Measurements from ENCODE around the gene ANO4. TPM values are rescaled to one million over a fixed set of nuclear protein-coding genes. Genes with fewer than 3 reads are reported as not detected.

Gene ANO4
- total RNA-seq, 1 experiment from 2014 or later = 5.7 TPM

GRCh38 chr12:100767371-100767770, 27.2 kb upstream of the ANO4 start:
- Mint-ChIP-seq H3K9me3 (no peaks in the 10 kb centered on the region), H3K4me1 (no peaks in the 10 kb centered on the region), H3K4me3 (no peak overlapping the region), H3K36me3 (ENCODE audit: insufficient read depth in 1 of 3, low read depth in 3 of 3) (no peaks in the 10 kb centered on the region), H3K27me3 (ENCODE audit: low read depth) (no peaks in the 10 kb centered on the region), H3K27ac (no peak overlapping the region)
- Histone ChIP-seq H4K20me1 (ENCODE audit: control insufficient read depth, insufficient read depth, insufficient read length) (no peaks in the 10 kb centered on the region), H2AFZ (ENCODE audit: low read length) (no peak overlapping the region), H2BK12ac (ENCODE audit: insufficient read length, low read depth, low read length) (no peak overlapping the region), H2BK120ac (ENCODE audit: low read depth, low read length, poor library complexity, severe bottlenecking) (no peak overlapping the region), H2AK5ac (ENCODE audit: insufficient read length, low read length) (no peak overlapping the region), H3K9me3 (ENCODE audit: control insufficient read depth, low read depth, low read length) (no peaks in the 10 kb centered on the region), H3T11ph (ENCODE audit: low read length) (no peak overlapping the region), H2BK20ac (ENCODE audit: low read depth, low read length, poor library complexity, severe bottlenecking) (no peak overlapping the region), H4K91ac (ENCODE audit: insufficient read length, low read depth, low read length) (no peak overlapping the region), H3K27ac (ENCODE audit: insufficient read length, low read depth, low read length) (no peak overlapping the region), H3K56ac (ENCODE audit: insufficient read length, low read depth, low read length) (no peak overlapping the region), H4K5ac (ENCODE audit: insufficient read length, low read depth, low read length) (no peak overlapping the region), H3K9ac (ENCODE audit: extremely low read depth, insufficient read length, low read length) (no peak overlapping the region), H3K14ac (ENCODE audit: insufficient read depth, low read length) (no peak overlapping the region), H3K4ac (ENCODE audit: low read depth, low read length) (no peak overlapping the region), H3K23me2 (ENCODE audit: insufficient read length, low read depth, low read length, poor library complexity, severe bottlenecking) (no peaks in the 10 kb centered on the region), H3K18ac (ENCODE audit: insufficient read length, low read depth, low read length) (no peak overlapping the region), H3K23ac (ENCODE audit: insufficient read length, low read depth, low read length) (no peak overlapping the region), H3K27me3 (ENCODE audit: insufficient read depth, low read length) (no peaks in the 10 kb centered on the region), H4K8ac (replicated peaks; ENCODE audit: insufficient read length, low read depth, low read length) (no peak overlapping the region), H3K4me1 (ENCODE audit: insufficient read depth, low read length) (no peaks in the 10 kb centered on the region), H2BK5ac (ENCODE audit: insufficient read length, low read length) (no peak overlapping the region), H2BK15ac (ENCODE audit: low read depth, low read length) (no peak overlapping the region), H3K79me2 (ENCODE audit: insufficient read depth, low read length) (no peaks in the 10 kb centered on the region), H3K79me1 (ENCODE audit: insufficient read depth, low read depth, low read length, poor library complexity, severe bottlenecking) (no peaks in the 10 kb centered on the region), H3K4me2 (ENCODE audit: insufficient read depth, insufficient read length, low read length) (no peak overlapping the region)
- no peak for TF ChIP-seq CTCF (conservative IDR thresholded peaks at IDR 0.05)
- no peak for DNase-seq
